GM21737 (cell line): ENCODE results near the gene USP6NL.
"Not testable (repeated sequence)": the region's sequence is repeated elsewhere in the genome, so short reads cannot be mapped to it uniquely, and the experiment has no call there.

Experiments used
- ATAC-seq: cut with Tn5 transposase; IDR thresholded peaks from one replicate; pipeline ENCODE4 v1.9.1; 2021; ENCODE audit warnings: mild to moderate bottlenecking, moderate library complexity; ENCODE audit not compliant: unreplicated experiment

The USP6NL gene

DNA sequence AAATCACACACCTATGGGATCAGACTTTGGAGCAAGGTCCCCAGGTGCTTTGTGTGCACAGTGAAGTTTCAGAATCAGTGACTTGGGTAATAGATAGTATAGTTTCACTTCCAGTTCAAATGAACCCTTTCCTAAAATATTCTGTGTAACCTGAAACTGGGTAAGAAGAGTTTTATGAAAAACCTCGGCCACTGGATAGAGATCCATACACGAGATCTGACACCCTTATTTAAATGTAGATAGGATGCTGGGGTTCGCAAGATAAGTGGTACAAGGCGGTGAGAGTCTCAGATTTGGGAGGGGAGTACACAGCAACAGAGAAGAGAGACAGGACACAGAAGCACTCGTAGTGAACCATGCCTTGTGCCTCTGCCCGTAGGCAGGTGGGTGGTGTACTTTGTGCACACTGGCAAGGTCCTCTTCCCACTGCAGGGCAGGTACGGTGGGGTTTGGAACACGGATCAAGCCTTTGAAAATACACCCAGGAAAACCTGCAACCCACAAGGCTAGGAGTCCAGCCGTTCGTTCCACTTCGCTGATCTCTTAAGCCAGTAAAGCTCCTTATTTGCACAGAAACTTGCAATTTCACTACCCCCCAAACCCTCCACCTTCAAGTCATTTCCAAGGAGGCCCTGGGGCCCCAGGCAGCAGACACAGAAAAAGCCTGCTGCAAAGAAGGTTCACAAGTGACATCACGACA lies 162.8 kb downstream of the USP6NL start:
- peak; percentile 73 for ATAC-seq

DNA sequence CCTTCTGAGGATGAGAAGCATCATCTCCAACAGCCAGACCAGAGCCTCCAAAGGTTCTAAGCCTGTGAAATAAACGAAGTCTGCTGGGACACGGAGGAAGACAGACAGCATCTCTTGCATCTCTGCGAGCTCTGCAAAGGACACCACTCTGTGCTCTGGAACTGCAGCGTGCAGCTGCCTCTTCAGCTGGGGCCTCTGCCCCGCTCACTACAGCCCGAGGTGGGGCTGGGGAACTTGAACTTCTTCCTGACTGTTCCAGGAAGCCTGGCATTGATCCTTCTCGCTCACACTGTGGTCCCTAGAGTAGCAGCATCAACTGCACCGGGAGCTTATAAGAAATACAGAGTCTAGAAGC lies 163.3 kb downstream of the USP6NL start:
- peak; percentile 55 for ATAC-seq

DNA sequence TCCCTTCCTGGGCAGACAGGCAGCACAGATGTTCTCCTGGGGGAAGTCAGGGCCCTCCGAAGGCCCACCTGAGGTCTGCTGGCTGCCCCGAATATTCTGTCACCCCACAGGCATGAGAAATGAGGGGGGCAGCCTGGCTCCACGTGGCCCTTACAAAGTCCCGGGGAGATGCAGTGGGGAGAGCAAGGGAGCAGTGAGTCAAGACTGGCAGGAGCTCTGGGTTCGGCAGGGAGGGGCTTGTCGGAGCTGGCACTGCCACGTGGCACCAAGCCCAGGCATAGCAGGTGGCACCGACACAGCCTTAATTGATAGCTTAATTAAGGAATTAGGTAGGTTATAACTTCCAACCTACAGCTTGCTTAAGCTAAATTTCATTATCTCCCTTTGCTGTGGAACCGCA lies 163.9 kb downstream of the USP6NL start:
- ATAC-seq = no peak

DNA sequence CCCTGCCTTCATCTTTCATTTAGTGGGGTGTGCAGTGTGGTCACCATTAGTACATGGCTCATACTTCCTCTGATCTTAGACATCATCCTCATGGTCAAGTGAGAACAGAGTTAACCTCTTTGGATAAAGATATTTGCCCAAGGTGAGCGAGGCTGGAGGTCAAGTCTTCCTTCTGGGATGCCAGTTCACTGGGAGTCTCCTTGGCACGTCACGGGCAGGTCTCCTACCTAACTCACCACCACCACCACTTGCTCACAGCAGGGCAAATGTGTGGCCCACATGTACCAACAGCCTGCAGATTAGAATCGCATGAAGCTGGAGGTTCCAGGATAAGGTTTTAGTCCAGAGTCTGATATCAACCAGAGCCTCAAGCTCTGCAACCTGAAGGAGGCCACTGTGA lies 164.6 kb downstream of the USP6NL start:
- ATAC-seq = no peak

DNA sequence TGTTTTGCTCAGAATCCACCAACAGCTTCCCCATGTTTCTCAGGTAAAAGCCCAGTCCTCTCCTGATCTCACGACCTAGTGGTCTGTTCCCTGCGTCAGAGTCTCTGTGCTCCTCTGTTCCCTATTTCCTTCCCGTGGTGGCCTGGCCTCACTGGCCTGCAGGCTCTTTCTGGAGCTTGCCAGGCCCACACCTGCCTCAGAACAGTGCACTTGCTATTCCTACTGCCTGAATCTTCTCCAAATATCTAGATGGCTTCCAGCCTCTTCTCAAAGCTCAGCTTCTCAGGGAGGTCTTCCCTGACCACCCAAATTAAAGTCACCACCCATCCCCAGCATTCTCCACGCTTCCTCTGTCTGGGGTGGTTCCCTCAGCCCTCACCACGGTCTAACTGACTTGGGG lies 165.3 kb downstream of the USP6NL start:
- no peak for ATAC-seq

DNA sequence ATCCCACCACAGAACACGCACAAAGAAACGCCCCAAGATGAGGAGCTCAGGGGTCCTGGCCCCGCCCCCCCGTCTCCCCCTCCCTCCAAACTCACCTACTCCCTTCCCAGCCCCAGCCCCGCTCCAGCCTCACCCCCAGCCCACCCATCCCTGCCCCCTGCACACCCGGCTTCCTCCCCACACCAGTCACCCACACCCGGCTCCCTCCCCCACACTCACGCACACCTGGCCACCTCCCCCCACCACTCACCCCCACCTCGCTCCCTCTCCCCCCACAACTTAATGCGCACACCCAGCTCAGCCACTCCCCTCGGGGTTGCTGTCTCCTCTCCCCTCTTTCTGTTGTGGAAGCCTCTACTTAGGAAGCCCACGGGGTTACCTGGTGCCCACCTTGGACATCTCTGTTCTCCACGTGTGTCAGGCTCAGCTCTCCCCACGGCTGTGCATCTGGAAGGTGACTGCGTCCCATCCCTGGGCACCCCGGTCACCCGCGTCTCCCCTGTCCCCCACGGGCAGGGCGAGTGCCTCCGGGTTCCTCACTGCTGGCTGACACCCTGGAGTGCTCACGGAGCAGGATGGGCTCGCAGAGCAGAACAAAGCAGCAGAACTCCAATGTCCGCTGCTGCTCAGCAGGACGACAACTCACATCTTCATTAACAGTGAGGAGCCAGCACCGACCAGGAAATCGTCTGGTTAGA lies 166.8 kb downstream of the USP6NL start:
- ATAC-seq = no peak

DNA sequence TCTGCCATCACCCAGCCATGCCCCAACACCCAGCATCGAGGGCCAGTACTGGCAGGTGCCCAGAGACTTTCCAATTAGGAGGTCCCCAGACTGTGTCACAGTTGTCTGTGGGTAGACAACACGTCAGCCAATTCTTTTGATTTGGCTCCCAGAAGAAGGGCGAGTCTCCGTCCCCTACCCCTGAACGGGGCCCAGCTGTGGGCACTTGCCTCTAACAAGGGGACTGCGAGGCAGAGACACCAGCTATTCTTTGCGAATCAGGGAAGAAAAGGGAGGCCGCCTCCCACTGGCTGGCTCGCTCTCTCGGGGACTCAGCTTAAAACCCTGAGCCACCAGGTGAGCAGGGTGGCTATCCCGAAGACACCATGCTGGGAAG lies 167.3 kb downstream of the USP6NL start:
- ATAC-seq = no peak

DNA sequence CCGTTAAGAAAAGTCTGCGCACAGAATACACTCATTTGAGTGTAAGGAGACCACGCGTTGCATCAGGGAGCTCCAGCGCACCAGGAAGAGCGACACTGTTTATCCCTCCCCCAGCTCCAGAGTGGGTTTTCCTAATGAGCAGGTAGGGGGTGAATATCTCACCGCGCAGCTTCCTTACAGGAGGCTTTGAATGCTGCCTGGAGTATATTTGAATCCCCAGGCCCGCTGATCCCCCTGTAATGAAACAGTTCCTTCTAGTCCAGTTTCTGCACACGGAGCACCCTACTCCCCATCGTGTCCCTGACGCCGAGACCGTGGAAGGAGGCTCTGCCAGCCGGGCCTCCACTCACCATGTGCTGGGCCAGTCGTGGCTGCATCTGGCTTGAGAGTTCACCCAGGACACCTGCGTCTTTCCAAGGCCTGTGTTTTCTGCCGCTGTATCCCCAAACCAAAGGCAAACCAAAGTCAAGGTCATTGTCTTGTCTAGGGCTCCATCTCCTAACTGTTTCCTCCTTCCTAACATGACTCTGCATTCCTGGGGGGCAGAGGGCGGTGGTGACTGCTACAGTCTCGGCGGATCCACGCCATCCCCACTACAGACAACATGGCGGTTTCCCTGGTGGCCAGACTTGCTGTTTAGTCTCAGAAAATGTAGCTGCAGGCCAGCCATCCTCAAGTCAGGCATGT lies 167.8 kb downstream of the USP6NL start:
- ATAC-seq = no peak

DNA sequence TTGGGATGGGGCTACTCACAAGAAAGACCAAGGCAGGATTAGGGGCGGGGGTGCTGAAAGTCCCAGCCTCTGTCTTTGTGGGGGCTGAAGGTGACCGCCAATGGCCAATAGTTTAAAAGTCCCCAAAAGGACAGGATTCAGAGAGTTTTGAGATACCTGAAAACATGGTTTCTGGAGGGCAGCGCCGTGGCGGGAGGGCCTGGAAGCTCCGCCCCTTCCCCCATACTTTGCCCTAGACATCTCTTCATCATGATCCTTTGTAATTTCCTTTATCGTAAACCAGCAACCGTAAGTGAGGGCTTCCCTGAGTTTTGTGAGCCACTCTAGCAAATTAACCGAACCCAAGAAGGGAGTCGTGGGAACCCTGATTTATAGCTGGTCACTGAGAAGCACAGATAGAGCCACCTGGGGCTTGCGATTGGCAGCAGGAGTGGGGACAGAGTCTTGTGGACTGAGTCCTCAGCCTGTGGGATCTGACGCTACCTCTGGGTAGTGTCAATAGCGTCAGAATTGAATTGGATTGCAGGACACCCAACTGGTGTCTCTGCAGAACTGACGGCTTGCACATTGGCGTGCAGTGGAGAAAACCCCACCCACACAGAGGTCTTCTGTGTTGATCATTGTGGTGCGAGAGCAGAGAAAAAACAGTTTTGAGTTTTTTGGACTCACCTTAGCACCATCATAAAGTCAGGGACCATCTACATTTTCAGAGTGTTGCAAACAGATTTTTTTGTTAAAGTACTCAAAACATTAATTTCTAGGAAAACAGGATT lies 169.3 kb downstream of the USP6NL start:
- ATAC-seq = no peak

DNA sequence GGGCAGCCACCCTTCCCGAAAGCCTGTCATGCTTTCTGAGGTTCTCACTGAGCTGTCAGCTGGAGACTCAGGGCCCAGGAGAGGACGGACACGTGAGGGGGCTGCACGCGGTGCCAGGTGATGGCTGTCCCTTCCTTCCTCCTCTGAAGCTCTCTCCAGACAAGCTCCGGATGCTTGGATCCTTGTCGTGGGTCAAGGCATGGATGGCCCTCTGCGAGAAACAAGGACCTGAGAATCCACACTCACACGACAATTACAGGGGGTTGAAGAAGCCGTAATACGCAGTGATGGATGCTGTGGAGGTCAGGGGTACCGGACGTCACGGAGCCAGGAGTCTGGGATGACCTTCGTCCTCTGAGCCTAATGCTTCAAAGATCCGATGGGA lies 170.3 kb downstream of the USP6NL start:
- no peak for ATAC-seq

DNA sequence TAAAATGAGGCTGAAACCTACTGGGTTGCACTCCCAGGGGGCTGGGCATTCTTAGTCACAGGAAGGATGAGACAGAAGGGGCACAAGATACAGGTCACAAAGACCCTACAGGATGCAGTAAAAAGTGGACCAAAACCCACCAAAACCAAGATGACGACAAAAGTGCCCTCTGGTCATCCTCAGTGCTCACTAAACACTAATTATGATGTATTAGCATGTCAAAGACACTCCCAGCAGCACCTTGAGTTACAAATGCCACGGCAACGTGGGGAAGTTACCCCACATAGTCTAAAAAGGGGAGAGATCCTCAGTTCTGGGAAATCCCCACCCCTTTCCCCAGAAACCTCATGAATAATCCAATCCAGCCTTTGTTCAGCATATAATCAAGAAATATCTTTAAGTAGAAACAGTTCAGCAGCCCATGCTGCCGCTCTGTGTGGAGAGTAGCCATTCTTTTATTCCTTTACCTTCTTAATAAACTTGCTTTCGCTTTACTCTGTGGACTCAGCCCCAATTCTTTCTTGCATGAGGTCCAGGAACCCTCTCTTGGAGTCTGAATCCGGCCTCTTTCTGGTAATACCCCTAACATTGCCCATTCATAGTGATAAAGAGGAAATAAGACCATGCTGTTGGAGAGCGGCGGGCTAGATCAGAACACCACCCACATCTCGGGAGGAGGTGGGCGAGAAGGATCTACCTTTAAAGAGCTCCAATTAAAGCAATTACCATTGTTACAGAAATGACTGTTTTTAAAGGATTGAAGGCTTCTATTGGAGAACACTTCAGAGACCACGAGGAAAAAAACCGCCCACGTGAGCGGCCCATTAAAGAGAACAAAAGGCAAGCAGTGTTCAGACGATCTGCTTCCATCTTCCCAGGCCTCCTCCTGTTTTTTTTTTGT lies 170.9 kb downstream of the USP6NL start:
- ATAC-seq = no peak

DNA sequence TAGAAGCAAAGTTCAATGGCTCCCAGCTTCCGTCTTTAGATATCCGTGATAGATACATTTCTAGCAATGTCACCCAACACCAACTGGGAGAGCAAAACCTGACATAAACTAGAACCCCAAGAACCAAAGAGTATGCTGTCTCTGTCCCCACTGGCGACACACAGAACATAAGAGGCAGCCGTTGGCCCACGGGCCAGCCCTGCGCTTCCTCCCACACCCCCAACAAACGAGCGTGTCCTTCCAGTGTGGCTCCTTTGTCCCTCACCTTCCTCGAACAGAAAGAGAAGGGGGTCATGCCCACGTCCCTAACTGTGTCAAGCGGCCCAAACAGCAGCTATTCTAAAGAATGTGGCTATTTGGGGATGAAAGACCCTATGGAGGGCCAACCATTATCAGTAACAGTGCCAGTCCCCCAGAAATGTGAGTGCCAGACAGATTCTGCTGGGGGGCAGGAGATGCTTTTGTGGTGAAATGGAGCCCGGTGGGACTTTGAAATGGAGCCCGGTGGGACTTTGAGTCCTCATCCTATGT lies 171.9 kb downstream of the USP6NL start:
- ATAC-seq = no peak

DNA sequence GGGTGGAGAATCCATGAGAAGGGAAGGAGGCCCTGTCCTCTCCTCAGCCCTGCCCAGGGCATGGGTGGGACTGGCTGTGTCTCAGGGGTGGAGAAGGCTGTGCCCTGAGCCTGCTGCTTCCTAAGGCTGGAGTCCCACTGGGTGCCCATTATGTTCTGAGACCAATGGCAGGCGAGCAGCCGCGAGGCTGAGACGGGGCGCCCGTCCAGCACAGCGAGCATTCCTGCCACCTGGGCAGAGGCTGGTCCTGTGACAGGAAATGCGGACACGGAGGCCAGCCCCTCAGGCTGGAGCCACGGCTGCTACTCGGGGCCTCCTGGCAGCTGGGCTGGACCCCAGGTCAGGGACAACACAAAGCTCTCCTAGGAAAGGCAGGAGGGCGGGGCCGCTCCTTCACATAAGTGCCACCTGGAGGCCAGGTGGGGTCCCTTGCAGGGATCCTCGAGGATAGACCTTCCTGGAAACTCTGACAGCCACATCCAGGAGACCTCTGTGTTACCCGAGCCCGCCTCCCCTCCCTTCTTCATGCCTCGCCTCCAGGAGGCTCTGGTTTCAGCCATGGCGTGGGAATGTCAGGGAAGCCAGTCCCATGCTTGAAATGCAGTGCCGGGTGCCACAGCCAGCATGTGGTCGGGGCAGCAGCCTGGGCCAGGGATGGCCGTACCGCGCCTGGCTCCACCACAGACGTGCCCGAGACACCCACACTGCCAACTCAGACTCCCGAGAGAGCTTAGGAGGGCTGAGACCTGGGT lies 173.9 kb downstream of the USP6NL start:
- no peak for ATAC-seq

DNA sequence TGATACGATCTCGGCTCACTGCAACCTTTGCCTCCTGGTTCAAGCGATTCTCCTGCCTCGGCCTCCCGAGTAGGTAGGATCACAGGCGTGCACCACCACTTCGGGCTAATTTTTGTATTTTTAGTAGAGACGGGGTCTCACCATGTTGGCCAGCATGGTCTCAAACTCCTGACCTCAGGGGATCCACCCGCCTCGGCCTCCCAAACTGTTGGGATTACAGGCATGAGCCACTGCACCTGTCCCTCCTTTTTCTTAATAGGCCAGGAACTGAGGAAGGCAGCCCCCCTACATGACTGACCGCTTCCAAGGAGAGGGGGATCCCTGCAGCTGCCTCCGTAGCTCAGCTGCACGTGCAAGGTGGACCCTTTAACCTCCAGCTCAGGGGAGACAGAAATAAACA lies 175.0 kb downstream of the USP6NL start:
- ATAC-seq = not testable (repeated sequence)

DNA sequence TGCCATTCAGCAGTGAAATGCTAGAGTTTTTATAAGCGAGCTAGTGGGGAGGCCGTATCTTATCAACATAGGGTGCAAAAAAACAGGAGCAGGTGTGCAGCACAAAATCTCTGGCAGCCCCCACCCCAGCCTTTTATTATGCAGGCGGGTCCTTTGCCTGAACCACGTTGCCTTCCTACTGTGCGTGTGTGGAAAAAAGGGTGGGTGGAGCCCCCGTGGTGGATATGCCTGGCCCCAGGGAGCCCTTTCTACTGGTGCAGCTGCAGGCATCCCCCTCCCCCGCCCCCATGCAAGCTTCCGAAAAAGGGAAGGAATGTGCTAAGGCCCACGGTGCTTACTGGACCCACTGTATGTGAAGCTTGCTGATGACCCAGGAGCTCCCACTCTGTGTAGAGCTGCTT lies 175.9 kb downstream of the USP6NL start:
- ATAC-seq = no peak

DNA sequence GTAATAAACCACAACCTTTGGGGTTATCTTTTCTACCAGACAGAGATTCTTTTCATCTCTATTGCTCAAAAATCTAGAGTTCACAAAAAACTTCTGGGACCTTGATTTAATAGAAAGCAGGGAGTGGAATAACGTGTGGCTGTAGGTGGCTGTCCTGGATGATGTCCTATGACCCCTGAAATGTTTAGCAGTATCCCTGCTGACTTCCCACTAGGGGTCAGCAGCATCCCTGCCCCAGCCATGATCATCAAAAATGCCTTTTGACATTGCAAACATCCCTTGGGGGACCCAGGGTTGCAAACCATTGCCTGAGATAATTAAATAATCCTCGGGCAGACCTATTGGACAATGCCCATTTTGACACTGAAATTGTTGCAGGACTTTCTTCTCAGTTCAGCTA lies 177.1 kb downstream of the USP6NL start:
- no peak for ATAC-seq

DNA sequence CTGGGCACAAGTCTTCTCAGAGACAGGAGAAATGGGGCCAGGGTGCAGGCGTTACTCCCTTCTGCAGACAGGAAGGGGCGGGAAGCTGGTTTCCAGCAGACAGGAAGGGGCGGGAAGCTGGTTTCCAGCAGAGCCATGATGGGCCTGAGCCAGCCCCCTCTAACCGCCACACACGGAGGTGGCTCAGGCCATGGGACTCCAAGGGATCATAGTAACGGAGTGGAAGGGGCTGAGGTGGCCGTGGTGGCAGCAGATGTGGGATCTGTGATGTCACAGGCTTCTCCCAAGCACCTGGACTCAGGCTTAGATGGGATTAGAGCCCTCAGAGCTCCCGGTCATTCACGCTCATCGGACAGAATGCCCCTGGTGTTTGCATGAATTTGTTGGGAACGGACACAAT lies 177.8 kb downstream of the USP6NL start:
- no peak for ATAC-seq

DNA sequence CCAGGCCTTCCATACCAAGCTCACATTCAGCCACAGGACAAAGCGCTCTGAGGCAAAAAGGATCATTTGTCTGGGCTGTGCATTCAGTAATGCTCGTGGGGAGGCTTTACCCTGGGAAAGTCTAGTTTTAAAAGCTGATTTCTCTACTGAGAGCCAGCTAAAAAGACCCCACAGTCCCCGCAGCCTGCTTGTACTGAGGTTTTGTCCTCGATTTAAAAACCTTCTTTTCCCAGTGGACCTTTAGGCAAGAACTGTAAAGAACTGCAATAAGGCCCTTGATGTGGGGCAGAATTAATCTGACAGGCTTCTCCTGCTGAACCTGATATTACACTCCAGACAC lies 180.3 kb downstream of the USP6NL start:
- no peak for ATAC-seq

DNA sequence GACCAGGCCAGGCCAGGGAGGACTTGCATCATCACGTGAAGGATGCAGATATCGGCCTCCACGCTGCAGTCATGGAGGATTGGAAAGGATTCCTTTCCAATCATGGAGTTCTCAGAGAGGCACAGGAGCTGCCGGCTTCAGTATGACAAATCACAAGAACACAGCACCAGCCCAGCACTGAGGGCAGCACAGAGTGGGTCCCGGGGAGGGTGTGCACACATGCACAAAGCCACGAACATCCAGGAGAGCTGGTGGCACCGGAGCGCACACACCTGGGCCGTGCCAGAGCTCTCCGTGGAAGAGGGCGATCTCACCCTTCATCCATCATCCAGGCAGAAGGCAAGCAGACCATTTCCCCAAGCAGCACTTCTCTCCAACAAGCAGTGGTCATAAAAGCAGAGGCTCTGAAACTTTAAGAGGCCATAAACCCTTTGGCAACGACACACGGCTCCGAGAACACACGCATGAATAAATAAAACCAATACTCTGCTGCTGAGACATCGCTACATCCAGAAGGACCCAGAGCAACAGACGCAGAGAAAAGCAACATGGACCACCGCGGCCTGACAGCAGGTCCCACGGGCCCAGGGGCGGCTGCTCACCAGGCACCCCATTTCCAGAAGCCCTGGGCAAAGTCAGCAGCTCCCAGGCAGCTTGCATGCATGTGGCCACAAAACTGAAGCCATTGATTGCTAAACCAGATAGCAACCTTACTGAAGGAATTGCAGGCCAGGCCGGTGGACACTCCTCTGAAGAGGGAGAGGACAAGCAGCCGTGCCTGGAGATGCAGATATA lies 180.8 kb downstream of the USP6NL start:
- no peak for ATAC-seq
